HEK293T (cell line): ENCODE data around the gene SHANK1.

Source experiments
- CTCF ChIA-PET: fragments of 350-600 bp; formaldehyde crosslinking; extraction: SDS; loops from one replicate; lab custom pipeline; 2021; ENCODE audit warnings: antibody characterized with exemption, inconsistent platforms; lab: Yijun Ruan, JAX
- POLR2A ChIA-PET: fragments of 350-600 bp; formaldehyde crosslinking; extraction: SDS; loops from one replicate; lab custom pipeline; 2020; ENCODE audit warnings: antibody characterized with exemption, inconsistent platforms; lab: Yijun Ruan, JAX
- DNase-seq: peaks from one replicate; pipeline ENCODE4 v3.0.0; 2012; ENCODE audit warnings: mixed read lengths; ENCODE audit errors: extremely low spot score
- ARNT ChIP-seq: fragments of 450-650 bp; IDR thresholded peaks from 2 replicates; pipeline ENCODE4 v1.6.1; 2017; ENCODE audit warnings: mild to moderate bottlenecking
- BHLHE40 ChIP-seq: fragments of 450-650 bp; IDR thresholded peaks from 2 replicates; pipeline ENCODE4 v1.6.1; 2016; ENCODE audit warnings: mild to moderate bottlenecking, moderate library complexity, borderline replicate concordance
- CTBP1 ChIP-seq: fragments of 450-650 bp; IDR thresholded peaks from 2 replicates; pipeline ENCODE4 v1.6.1; 2016; ENCODE audit warnings: borderline replicate concordance
- ELF4 ChIP-seq: fragments of 450-650 bp; IDR thresholded peaks from 2 replicates; pipeline ENCODE4 v1.6.1; 2017; ENCODE audit warnings: antibody characterized with exemption
- FOXA1 ChIP-seq: fragments of 450-650 bp; IDR thresholded peaks from 2 replicates; pipeline ENCODE4 v1.6.1; 2016; ENCODE audit warnings: mild to moderate bottlenecking
- FOXK2 ChIP-seq: fragments of 450-650 bp; IDR thresholded peaks from 2 replicates; pipeline ENCODE4 v1.6.1; 2016; ENCODE audit warnings: mild to moderate bottlenecking
- FOXM1 ChIP-seq: fragments of 450-650 bp; IDR thresholded peaks from 2 replicates; pipeline ENCODE4 v1.6.1; 2017; ENCODE audit warnings: mild to moderate bottlenecking, borderline replicate concordance
- HDGF ChIP-seq: fragments of 450-650 bp; IDR thresholded peaks from 2 replicates; pipeline ENCODE4 v1.6.1; 2017; ENCODE audit warnings: antibody characterized with exemption, borderline replicate concordance
- L3MBTL2 ChIP-seq: fragments of 450-650 bp; conservative IDR thresholded peaks from 2 replicates; pipeline ENCODE4 v1.6.1; 2016; ENCODE audit warnings: mild to moderate bottlenecking
- LEF1 ChIP-seq: fragments of 450-650 bp; IDR thresholded peaks from 2 replicates; pipeline ENCODE4 v1.6.1; 2017; ENCODE audit warnings: mild to moderate bottlenecking, borderline replicate concordance
- NFRKB ChIP-seq: fragments of 450-650 bp; IDR thresholded peaks from 2 replicates; pipeline ENCODE4 v1.6.1; 2016; ENCODE audit warnings: mild to moderate bottlenecking, moderate library complexity
- PKNOX1 ChIP-seq: fragments of 450-650 bp; IDR thresholded peaks from 2 replicates; pipeline ENCODE4 v1.6.1; 2016
- SP1 ChIP-seq: fragments of 450-650 bp; IDR thresholded peaks from 2 replicates; pipeline ENCODE4 v1.6.1; 2017
- SUZ12 ChIP-seq: fragments of 450-650 bp; IDR thresholded peaks from 2 replicates; pipeline ENCODE4 v1.6.1; 2016; ENCODE audit warnings: mild to moderate bottlenecking
- TARDBP ChIP-seq: fragments of 450-650 bp; IDR thresholded peaks from 2 replicates; pipeline ENCODE4 v1.6.1; 2016
- ZNF384 ChIP-seq: fragments of 450-650 bp; IDR thresholded peaks from 2 replicates; pipeline ENCODE4 v1.6.1; 2016

Gene SHANK1

GRCh38 chr19:50728084-50728737 is 8.6 kb upstream of the SHANK1 start:
- TF ChIP-seq L3MBTL2, result peak; percentile 74
- TF ChIP-seq ARNT, result no peak
- TF ChIP-seq HDGF, result 0 out of 2 replicates have a peak, but pooled peaks have one; percentile 18
- POLR2A ChIA-PET, result interaction anchor here (0.5 to 1.6 kb wide), 8 partner anchors 8 to 416 kb away, joined by 3 to 8 read pairs (median 3); partner anchors contain the start of genes JOSD2 and SHANK1
- DNase-seq, result peak; percentile 91
- CTCF ChIA-PET, result no interaction called here

GRCh38 chr19:50725911-50726230 is 6.3 kb upstream of the SHANK1 start:
- CTCF ChIA-PET, result no interaction called here
- no peak for DNase-seq
- TF ChIP-seq ZNF384 (no peak), LEF1 (no peak), FOXM1 (no peak), ELF4 (no peak), FOXK2 (no peak), CTBP1 (no peak), SUZ12 (no peak), L3MBTL2 (no peak), HDGF (no peak), SP1 (no peak), BHLHE40 (no peak), FOXA1 (no peak), PKNOX1 (no peak)
- POLR2A ChIA-PET, result interaction anchor here (0.8 kb wide), 1 partner anchor 214 kb away, joined by 3 read pairs; the partner anchor contains the start of gene JOSD2

GRCh38 chr19:50725218-50725910 is 5.8 kb upstream of the SHANK1 start:
- DNase-seq, result no peak
- ChIA-PET POLR2A (interaction anchor here (0.7 to 2.5 kb wide), 17 partner anchors 9 to 213 kb away, joined by 3 to 12 read pairs (median 4); no protein-coding TSS in a partner anchor), CTCF (interaction anchor here (0.6 to 1.9 kb wide), 10 partner anchors 9 to 79 kb away, joined by 3 to 10 read pairs (median 5); no protein-coding TSS in a partner anchor)
- TF ChIP-seq L3MBTL2 (peak; percentile 87), NFRKB (no peak), ARNT (no peak), SUZ12 (no peak), FOXA1 (no peak)

GRCh38 chr19:50724522-50725217 is 5.1 kb upstream of the SHANK1 start:
- POLR2A ChIA-PET, result interaction anchor here (0.5 to 2.5 kb wide), 20 partner anchors 9 to 396 kb away, joined by 3 to 12 read pairs (median 4); partner anchors contain the start of gene KCNC3
- TF ChIP-seq BHLHE40 (no peak), ELF4 (peak; percentile 51; the same call in 1 of the 2 replicates)
- CTCF ChIA-PET, result interaction anchor here (0.6 to 1.9 kb wide), 13 partner anchors 10 to 239 kb away, joined by 3 to 10 read pairs (median 4); no protein-coding TSS in a partner anchor
- DNase-seq, result peak; percentile 99

GRCh38 chr19:50723735-50724521 is 4.3 kb upstream of the SHANK1 start:
- ChIA-PET CTCF (interaction anchor here (0.6 to 1.9 kb wide), 8 partner anchors 11 to 239 kb away, joined by 3 to 10 read pairs (median 5); no protein-coding TSS in a partner anchor), POLR2A (interaction anchor here (1.0 to 2.5 kb wide), 10 partner anchors 10 to 395 kb away, joined by 3 to 12 read pairs (median 6); partner anchors contain the start of gene KCNC3)
- no peak for DNase-seq

GRCh38 chr19:50723069-50723468 is 3.5 kb upstream of the SHANK1 start, which contains the start of gene CLEC11A:
TSS of gene CLEC11A (plus strand) at chr19:50723364. CDS start at chr19:50723526, 162 bp downstream.
- ChIA-PET CTCF (no interaction called here), POLR2A (interaction anchor here (1.1 to 2.5 kb wide), 2 partner anchors 9 to 82 kb away, joined by 3 to 7 read pairs; no protein-coding TSS in a partner anchor)
- DNase-seq, result no peak
- TF ChIP-seq L3MBTL2 (no peak), CTBP1 (no peak), BHLHE40 (no peak), SP1 (no peak), LEF1 (no peak), TARDBP (no peak), NFRKB (no peak), ELF4 (no peak), HDGF (no peak), FOXA1 (no peak), SUZ12 (no peak), ZNF384 (no peak), PKNOX1 (no peak), FOXM1 (no peak), ARNT (no peak)

More at GRCh38 chr19:50723735-50724521, 4.3 kb upstream of the SHANK1 start:
- TF ChIP-seq SP1 (no peak), L3MBTL2 (peak; percentile 65; the same call in 1 of the 2 replicates)
